Activated gamma-delta T cell treated with Interleukin-2 at 50 U/mL for 16 hours (primary cell): Measurements from ENCODE around the gene LMBRD1.

Source experiments
- DNase-seq: peaks from one replicate; pipeline ENCODE4 v3.0.0-alpha.2; 2020

LMBRD1 gene

DNA sequence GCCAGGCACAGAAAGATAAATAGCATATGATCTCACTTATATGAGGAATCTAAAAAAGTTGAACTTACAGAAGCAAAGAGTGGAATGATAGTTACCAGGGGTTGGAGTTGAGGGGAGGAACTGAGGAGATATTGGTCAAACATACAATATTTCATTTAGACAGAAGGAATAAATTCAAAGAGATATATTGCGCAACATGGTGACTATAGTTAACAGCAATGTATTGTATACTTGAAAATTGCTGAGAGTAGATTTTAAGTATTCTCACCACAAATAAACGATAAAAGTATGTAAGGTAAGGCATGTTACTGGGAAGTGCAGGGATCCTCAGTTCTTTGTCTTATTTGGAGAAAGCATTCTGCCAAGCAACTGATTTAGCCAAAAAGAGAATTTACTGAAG lies 171.9 kb downstream of the LMBRD1 start:
- no peak for DNase-seq
